Measurements from ENCODE around the gene STAC3. TPM values are rescaled to one million over a fixed set of nuclear protein-coding genes. Genes with fewer than 3 reads are reported as not detected.

The STAC3 gene
- total and polyA plus RNA-seq, 2 of the 8 experiments (the other 6 are each of a cell fraction or from before 2014, with no cell fraction given), result 0.70 to 1.3 TPM

DNA sequence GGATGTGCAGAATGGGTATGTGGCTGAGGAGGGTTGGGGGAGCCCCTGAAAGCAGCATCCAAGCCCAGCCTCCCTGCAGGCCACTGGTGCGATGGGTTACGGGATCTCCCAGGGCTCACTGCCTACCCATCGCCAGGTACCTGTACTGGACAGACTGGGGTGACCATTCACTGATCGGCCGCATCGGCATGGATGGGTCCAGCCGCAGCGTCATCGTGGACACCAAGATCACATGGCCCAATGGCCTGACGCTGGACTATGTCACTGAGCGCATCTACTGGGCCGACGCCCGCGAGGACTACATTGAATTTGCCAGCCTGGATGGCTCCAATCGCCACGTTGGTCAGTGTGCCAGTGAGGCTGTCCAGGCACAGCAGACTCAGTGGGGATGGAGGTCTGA lies 52.7 kb downstream of the STAC3 start:
- Histone ChIP-seq H3K9ac (replicated peaks in 1 of 4; ENCODE audit: extremely low read depth in 1 of 4, low read depth in 3 of 4, low read length in 3 of 4) (no peak overlapping the region), H3K79me2 (ENCODE audit: control insufficient read depth in 1 of 2, insufficient read depth in 2 of 2, low read length in 2 of 2) (no peaks in the 10 kb centered on the region), H3K23me2 (ENCODE audit: low read depth, low read length) (no peaks in the 10 kb centered on the region; the same call in 1 of the 2 replicates), H3K23ac (ENCODE audit: insufficient read length) (no peak overlapping the region), H4K20me1 (replicated peaks in 1 of 2; ENCODE audit: control insufficient read depth in 1 of 2, insufficient read depth in 2 of 2, low read length in 2 of 2) (peaks cover 8 to 28% of the 10 kb centered on the region in 2 experiments), H2BK120ac (replicated peaks; ENCODE audit: low read depth, low read length) (no peak overlapping the region), H3K27me3 (replicated peaks in 1 of 4; ENCODE audit: control insufficient read depth in 3 of 4, extremely low read depth in 1 of 4, insufficient read depth in 3 of 4, low read length in 3 of 4) (no peaks in the 10 kb centered on the region), H2BK5ac (ENCODE audit: low read depth, low read length) (no peak overlapping the region), H3K4me1 (replicated peaks in 1 of 4; ENCODE audit: control insufficient read depth in 3 of 4, insufficient read depth in 4 of 4, low read length in 3 of 4) (no peaks in the 10 kb centered on the region), H2BK15ac (ENCODE audit: low read length) (no peak overlapping the region), H4K91ac (replicated peaks; ENCODE audit: insufficient read length, low read length) (no peak overlapping the region), H3K27ac (ENCODE audit: low read depth, low read length) (no peak overlapping the region), H4K5ac (ENCODE audit: insufficient read length, low read depth, low read length) (no peak overlapping the region), H2AFZ (ENCODE audit: low read length) (no peak overlapping the region), H3K36me3 (ENCODE audit: control insufficient read depth in 2 of 4, insufficient read depth in 4 of 4, low read length in 3 of 4) (peaks cover 61 to 99% (median 91%) of the 10 kb centered on the region in 4 experiments), H2BK20ac (ENCODE audit: low read length) (no peak overlapping the region), H3K56ac (replicated peaks; ENCODE audit: insufficient read length, low read depth, low read length) (no peak overlapping the region), H2BK12ac (ENCODE audit: low read depth, low read length) (no peak overlapping the region), H3K14ac (ENCODE audit: insufficient read length) (no peak overlapping the region), H3K4me2 (ENCODE audit: insufficient read depth in 1 of 2, low read depth in 2 of 2, low read length in 2 of 2) (no peak overlapping the region), H3K79me1 (ENCODE audit: low read depth, low read length) (no peaks in the 10 kb centered on the region; the same call in 1 of the 2 replicates), H2AK5ac (ENCODE audit: low read depth, low read length) (no peak overlapping the region), H3K18ac (ENCODE audit: extremely low read depth, low read length) (no peak overlapping the region), H3K4ac (replicated peaks; ENCODE audit: insufficient read length, low read depth, low read length) (no peak overlapping the region), H4K8ac (ENCODE audit: extremely low read depth, insufficient read depth, low read length) (no peak overlapping the region; the same call in 1 of the 2 replicates), H3K9me3 (ENCODE audit: insufficient read depth in 2 of 2, low read depth in 1 of 2, low read length in 1 of 2) (no peaks in the 10 kb centered on the region), H3K4me3 (ENCODE audit: extremely low read depth in 1 of 4, insufficient read depth in 2 of 4, low read depth in 3 of 4, low read length in 4 of 4) (no peak overlapping the region)
- DNase-seq (ENCODE audit: low read depth in 1 of 2, low spot score in 2 of 2), result no peak
- ChIA-PET POLR2A (ENCODE audit: partially characterized antibody) (interaction anchor here (1.0 to 6.5 kb wide), 8 partner anchors 12 to 60 kb away, joined by 3 to 53 read pairs (median 4); partner anchors contain the start of gene SHMT2), CTCF (ENCODE audit: partially characterized antibody) (interaction anchor here (0.6 to 20.9 kb wide), 4 partner anchors 10 to 67 kb away, joined by 3 to 389 read pairs (median 18); no protein-coding TSS in a partner anchor)
- no peak for FAIRE-seq
- 96% methylated on average over 17 of the region's 17 CpGs; no CpG with 5 or more reads in 1 of the 2 experiments for WGBS, 2 experiments (ENCODE audit: extremely low coverage in 1 of 2, insufficient coverage in 1 of 2, insufficient read length in 1 of 2, insufficient replicate concordance in 2 of 2, low coverage in 1 of 2, low lambda C conversion rate in 2 of 2, missing lambda C conversion rate in 1 of 2)
- no peak for TF ChIP-seq CTBP2 (IDR thresholded peaks at IDR 0.05; ENCODE audit: borderline replicate concordance, insufficient read depth, insufficient read length, low read length)
- TF ChIP-seq, protein P1, sequence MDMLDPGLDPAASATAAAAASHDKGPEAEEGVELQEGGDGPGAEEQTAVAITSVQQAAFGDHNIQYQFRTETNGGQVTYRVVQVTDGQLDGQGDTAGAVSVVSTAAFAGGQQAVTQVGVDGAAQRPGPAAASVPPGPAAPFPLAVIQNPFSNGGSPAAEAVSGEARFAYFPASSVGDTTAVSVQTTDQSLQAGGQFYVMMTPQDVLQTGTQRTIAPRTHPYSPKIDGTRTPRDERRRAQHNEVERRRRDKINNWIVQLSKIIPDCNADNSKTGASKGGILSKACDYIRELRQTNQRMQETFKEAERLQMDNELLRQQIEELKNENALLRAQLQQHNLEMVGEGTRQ (IDR thresholded peaks at IDR 0.05; ENCODE audit: low read length), result no peak
- TF ChIP-seq SIN3A (conservative IDR thresholded peaks at IDR 0.05 in 1 of 2, IDR thresholded peaks at IDR 0.05 in 1 of 2; ENCODE audit: low read depth in 1 of 2, low read length in 2 of 2), result no peak
- TF ChIP-seq SIX5 (IDR thresholded peaks at IDR 0.05; ENCODE audit: low read depth, low read length), result no peak
